Heart right ventricle (tissue), 16 donors: ENCODE results near the gene RHBDL1. TPM values are rescaled to one million over a fixed set of nuclear protein-coding genes. Genes with fewer than 3 reads are reported as not detected.

Experiments
- ATAC-seq, 8 donors: fragments of 200-7000 bp; cut with Tn5 transposase; one replicate each; pipeline ENCODE4 v1.9.1; 2020; ENCODE audit warnings: mild to moderate bottlenecking in 8 of 8, moderate library complexity in 8 of 8, moderate number of reproducible peaks in 1 of 8
- DNase-seq, 2 donors: peaks; one replicate each; pipeline ENCODE4 v3.0.0-alpha.2; 2020
- H3K27ac ChIP-seq, 10 donors: fragments of 200-600 bp; sonication (generic) in 2 of 10; one replicate each; pipeline versions ENCODE4 v1.5.0 to v1.8.0; 2020 to 2022; ENCODE audit warnings: mild to moderate bottlenecking in 3 of 10
- H3K27me3 ChIP-seq, 7 donors: fragments of 200-600 bp; one replicate each; pipeline ENCODE4 v1.8.0; 2021 to 2022; ENCODE audit warnings: mild to moderate bottlenecking in 2 of 7
- H3K36me3 ChIP-seq, 9 donors: fragments of 200-600 bp; sonication (generic) in 1 of 9; one replicate each; pipeline versions ENCODE4 v1.5.0 to v1.8.0; 2020 to 2022; ENCODE audit warnings: mild to moderate bottlenecking in 2 of 9
- H3K4me1 ChIP-seq, 9 donors: fragments of 200-600 bp; sonication (generic) in 1 of 9; one replicate each; pipeline versions ENCODE4 v1.5.0 to v1.8.0; 2020 to 2022; ENCODE audit warnings: mild to moderate bottlenecking in 4 of 9
- H3K4me3 ChIP-seq, 10 donors: fragments of 200-600 bp; sonication (generic) in 2 of 10; one replicate each; pipeline versions ENCODE4 v1.5.0 to v1.8.0; 2020 to 2022; ENCODE audit warnings: mild to moderate bottlenecking in 7 of 10, moderate library complexity in 2 of 10
- H3K9me3 ChIP-seq, 11 donors: fragments of 200-600 bp in 10 of 11; sonication (generic) in 2 of 11; one replicate each; pipeline versions ENCODE4 v1.5.0 to v1.8.0; 2013 to 2022; ENCODE audit warnings: mild to moderate bottlenecking in 2 of 11, control low read depth in 1 of 11, moderate library complexity in 1 of 11
- CTCF ChIP-seq, 9 donors: fragments of 200-600 bp; sonication (generic) in 2 of 9; IDR thresholded peaks; one replicate each; pipeline versions ENCODE4 v1.5.0 to v1.8.0; 2021 to 2022; ENCODE audit warnings: antibody characterized with exemption in 9 of 9, mild to moderate bottlenecking in 5 of 9, moderate library complexity in 1 of 9
- WGBS, 2 donors: extraction: QIAGEN DNeasy Blood & Tissue Kit; methylation state at CpG; one replicate each; pipeline ENCODE4 v1.1.7; 2013; ENCODE audit warnings: inconsistent platforms in 1 of 2; 5-methylcytosine and 5-hydroxymethylcytosine counted together
- intact Hi-C, 10 donors: fragments of 100-400 bp; cut with DNase I; formaldehyde crosslinking; loops; one replicate each; pipeline versions ENCODE4 v1.11.1 to v1.14.2; 2022
- polyA plus RNA-seq, 2 donors: library from polyadenylated mRNA; stranded (reverse); fragments of 200-250 nt; gene quantifications; one replicate each; pipeline ENCODE4 v1.2.3, GENCODE V29; 2013
- total RNA-seq, 10 donors: library from RNA; stranded (reverse); fragmentation: NEBNext Ultra II Directional in 3 of 10; extraction: Animal tissue kit (Norgen Biotek cat#: 25700) in 3 of 10; gene quantifications; one replicate each; pipeline versions ENCODE4 v1.2.1 to v1.2.4, GENCODE V29; 2021 to 2023
- donor health status: Arrhythmogenic right ventricular cardiomyopathy.
- donor health status: ischemic (EF 13 %, LVEDD 7.1; RV severe dilation, severe dysfunction).
- donor health status: healthy with polysubstance abuse.
- donor health status: DM: no; HTN: yes; CAD: no.
- donor health status: DM: no; HTN: no; CAD: no.
- donor health status: ischemic (EF 25% LVEDD 6.9; RV normal size, moderate dysfunction).
- donor health status: ischemic (EF 25% LVEDD 5.7; RV mildly dilated, moderate dysfunction).
- donor health status: healthy.
- donor health status: DM: yes; HTN: yes; CAD: no.
- donor health status: Ischemic cardiomyopathy.
- donor health status: ischemic (EF 35%, LVEDD 5.7; RV mildly dilated, moderate dysfunction).
- donor health status: nonischemic (EF 11% LVEDD 7.7; RV severe dilation, severe dysfunction).
- donor health status: DM: yes; HTN: yes; CAD: no.
- donor health status: PGD.
- donor health status: ischemic (EF 29% LVEDD 5.4; RV normal size, mild dysfunction).
- donor health status: nonischemic (EF 23%, LVEDD 6.1; RV moderate dilation, normal function).

RHBDL1 gene
- total and polyA plus RNA-seq, 12 donors, result 0.90 to 7.4 (median 2.1) TPM

GRCh38 chr16:716200-716568 is 40.7 kb downstream of the RHBDL1 start:
- no peak for TF ChIP-seq CTCF (IDR thresholded peaks at IDR 0.05)
- WGBS, 2 donors, result 22 to 26% methylated on average over 12 of the region's 12 CpGs
- Histone ChIP-seq H3K4me3 (peak overlapping the region in 9 of 10 donors; percentile 66 to 94 (median 74)), H3K27me3 (peaks cover 0 to 32% (median 5%) of the 10 kb centered on the region in 7 donors), H3K27ac (no peak overlapping the region), H3K36me3 (no peaks in the 10 kb centered on the region), H3K9me3 (no peaks in the 10 kb centered on the region), H3K4me1 (peaks cover 19 to 52% (median 40%) of the 10 kb centered on the region in 9 donors)
- DNase-seq (no peak), ATAC-seq (no peak)
- intact Hi-C loops, result loop anchor here in 2 of 10 donors (10.0 kb wide), 1 partner anchor 339 kb away; no protein-coding TSS in a partner anchor

- ATAC-seq (no peak), DNase-seq (no peak)
- no peak for TF ChIP-seq CTCF (IDR thresholded peaks at IDR 0.05)
- Histone ChIP-seq H3K36me3 (no peaks in the 10 kb centered on the region), H3K4me3 (no peak overlapping the region), H3K27ac (no peak overlapping the region), H3K4me1 (peaks cover 23 to 53% (median 42%) of the 10 kb centered on the region in 9 donors), H3K27me3 (peaks cover 0 to 28% (median 0%) of the 10 kb centered on the region in 7 donors), H3K9me3 (no peaks in the 10 kb centered on the region)
- intact Hi-C loops, result loop anchor here in 2 of 10 donors (10.0 kb wide), 1 partner anchor 338 kb away; no protein-coding TSS in a partner anchor
- WGBS, 2 donors, result 93 to 95% methylated on average over 26 to 29 of the region's 29 CpGs
Measured at GRCh38 chr16:716768-717325, 41.4 kb downstream of the RHBDL1 start.

- no peaks in the 10 kb centered on the region for H3K9me3 ChIP-seq
- H3K27ac ChIP-seq, result no peak overlapping the region
- DNase-seq (no peak), ATAC-seq (no peak)
- H3K27me3 ChIP-seq, result peaks cover 0 to 28% (median 0%) of the 10 kb centered on the region in 7 donors
- peaks cover 24 to 58% (median 47%) of the 10 kb centered on the region in 9 donors for H3K4me1 ChIP-seq
- intact Hi-C loops, result loop anchor here in 2 of 10 donors (10.0 kb wide), 1 partner anchor 337 kb away; no protein-coding TSS in a partner anchor
- TF ChIP-seq CTCF (IDR thresholded peaks at IDR 0.05), result no peak
- 85 to 86% methylated on average over 32 of the region's 32 CpGs for WGBS, 2 donors
- peaks cover 0 to 3% (median 0%) of the 10 kb centered on the region in 9 donors for H3K36me3 ChIP-seq
- H3K4me3 ChIP-seq, result no peak overlapping the region
Measured at GRCh38 chr16:717450-718245, 42.2 kb downstream of the RHBDL1 start.

GRCh38 chr16:718389-718788 is 42.9 kb downstream of the RHBDL1 start:
- no peak for DNase-seq
- no peak overlapping the region for H3K27ac ChIP-seq
- TF ChIP-seq CTCF (IDR thresholded peaks at IDR 0.05), result no peak
- peaks cover 0 to 7% (median 0%) of the 10 kb centered on the region in 9 donors for H3K36me3 ChIP-seq
- peaks cover 0 to 28% (median 0%) of the 10 kb centered on the region in 7 donors for H3K27me3 ChIP-seq
- no peak for ATAC-seq
- H3K4me1 ChIP-seq, result peaks cover 24 to 58% (median 47%) of the 10 kb centered on the region in 9 donors
- WGBS, 2 donors, result 92 to 95% methylated on average over 9 of the region's 9 CpGs
- no peaks in the 10 kb centered on the region for H3K9me3 ChIP-seq
- intact Hi-C loops, result loop anchor here in 2 of 10 donors (10.0 kb wide), 1 partner anchor 336 kb away; no protein-coding TSS in a partner anchor
- H3K4me3 ChIP-seq, result no peak overlapping the region
